Parathyroid adenoma (tissue), 2 donors: ENCODE results near the gene OR10A4.
"Not testable (repeated sequence)": the region's sequence is repeated elsewhere in the genome, so short reads cannot be mapped to it uniquely, and the experiment has no call there.

Experiments
- H2AFZ ChIP-seq: fragments of 300-600 bp; sonication (generic); one replicate; pipeline ENCODE4 v1.7.0; 2017; ENCODE audit warnings: antibody characterized with exemption, mild to moderate bottlenecking
- H3K27ac ChIP-seq: fragments of 300-600 bp; sonication (generic); one replicate; pipeline ENCODE4 v1.7.0; 2017
- H3K27me3 ChIP-seq: fragments of 300-600 bp; sonication (generic); one replicate; pipeline ENCODE4 v1.7.0; 2017; ENCODE audit warnings: low read length; ENCODE audit not compliant: control insufficient read depth, insufficient read depth
- H3K36me3 ChIP-seq: fragments of 300-600 bp; sonication (generic); one replicate; pipeline ENCODE4 v1.7.0; 2017; ENCODE audit warnings: low read length; ENCODE audit not compliant: control insufficient read depth, insufficient read depth
- H3K4me1 ChIP-seq: fragments of 300-600 bp; sonication (generic); one replicate; pipeline ENCODE4 v1.7.0; 2017; ENCODE audit warnings: control low read depth
- H3K4me2 ChIP-seq: fragments of 300-600 bp; sonication (generic); one replicate; pipeline ENCODE4 v1.7.0; 2017; ENCODE audit warnings: low read length
- H3K4me3 ChIP-seq: fragments of 300-600 bp; sonication (generic); one replicate; pipeline ENCODE4 v1.7.0; 2017; ENCODE audit warnings: low read depth, low read length
- H3K79me2 ChIP-seq: fragments of 300-600 bp; sonication (generic); one replicate; pipeline ENCODE4 v1.7.0; 2017; ENCODE audit warnings: control low read depth
- H3K9ac ChIP-seq: fragments of 300-600 bp; sonication (generic); one replicate; pipeline ENCODE4 v1.7.0; 2017; ENCODE audit warnings: mild to moderate bottlenecking
- H3K9me3 ChIP-seq: fragments of 300-600 bp; sonication (generic); one replicate; pipeline ENCODE4 v1.7.0; 2017; ENCODE audit warnings: low read length; ENCODE audit not compliant: control insufficient read depth
- TF ChIP-seq, protein P1 (sequence below): fragments of 300-600 bp; sonication (generic); IDR thresholded peaks from one replicate; pipeline ENCODE4 v1.7.0; 2017; ENCODE audit warnings: antibody characterized with exemption, mild to moderate bottlenecking
- donor health status: primary hyperparathyroidism.

Gene OR10A4

DNA sequence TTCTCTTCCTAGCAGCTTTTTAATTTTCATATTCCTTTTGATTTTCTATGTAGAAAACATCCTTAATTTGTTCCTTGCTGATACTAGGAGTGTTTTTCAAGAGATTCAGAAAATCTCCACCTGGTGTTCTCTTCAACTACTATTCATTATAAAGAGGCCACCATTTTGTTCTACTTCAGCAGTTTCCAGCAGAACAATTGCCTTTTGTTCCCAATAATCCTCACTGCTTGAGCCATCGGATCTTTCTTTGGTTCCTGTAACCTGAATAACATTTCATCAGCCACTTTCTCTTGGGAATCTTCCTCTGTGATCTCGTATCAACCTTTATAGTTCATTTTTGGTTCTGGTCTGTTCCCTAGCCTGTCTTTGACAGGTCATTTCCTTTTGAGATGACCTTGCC is 32.8 kb upstream of the OR10A4 start:
- H3K9ac ChIP-seq = no peak overlapping the region
- no peaks in the 10 kb centered on the region for H3K27me3 ChIP-seq
- H2AFZ ChIP-seq = no peak overlapping the region
- no peaks in the 10 kb centered on the region for H3K36me3 ChIP-seq
- H3K27ac ChIP-seq = no peak overlapping the region
- H3K9me3 ChIP-seq = no peaks in the 10 kb centered on the region
- no peak overlapping the region for H3K4me2 ChIP-seq
- TF ChIP-seq, protein P1, sequence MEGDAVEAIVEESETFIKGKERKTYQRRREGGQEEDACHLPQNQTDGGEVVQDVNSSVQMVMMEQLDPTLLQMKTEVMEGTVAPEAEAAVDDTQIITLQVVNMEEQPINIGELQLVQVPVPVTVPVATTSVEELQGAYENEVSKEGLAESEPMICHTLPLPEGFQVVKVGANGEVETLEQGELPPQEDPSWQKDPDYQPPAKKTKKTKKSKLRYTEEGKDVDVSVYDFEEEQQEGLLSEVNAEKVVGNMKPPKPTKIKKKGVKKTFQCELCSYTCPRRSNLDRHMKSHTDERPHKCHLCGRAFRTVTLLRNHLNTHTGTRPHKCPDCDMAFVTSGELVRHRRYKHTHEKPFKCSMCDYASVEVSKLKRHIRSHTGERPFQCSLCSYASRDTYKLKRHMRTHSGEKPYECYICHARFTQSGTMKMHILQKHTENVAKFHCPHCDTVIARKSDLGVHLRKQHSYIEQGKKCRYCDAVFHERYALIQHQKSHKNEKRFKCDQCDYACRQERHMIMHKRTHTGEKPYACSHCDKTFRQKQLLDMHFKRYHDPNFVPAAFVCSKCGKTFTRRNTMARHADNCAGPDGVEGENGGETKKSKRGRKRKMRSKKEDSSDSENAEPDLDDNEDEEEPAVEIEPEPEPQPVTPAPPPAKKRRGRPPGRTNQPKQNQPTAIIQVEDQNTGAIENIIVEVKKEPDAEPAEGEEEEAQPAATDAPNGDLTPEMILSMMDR = no peak
- no peaks in the 10 kb centered on the region for H3K4me1 ChIP-seq
- H3K4me3 ChIP-seq = no peak overlapping the region
- H3K79me2 ChIP-seq = no peaks in the 10 kb centered on the region

DNA sequence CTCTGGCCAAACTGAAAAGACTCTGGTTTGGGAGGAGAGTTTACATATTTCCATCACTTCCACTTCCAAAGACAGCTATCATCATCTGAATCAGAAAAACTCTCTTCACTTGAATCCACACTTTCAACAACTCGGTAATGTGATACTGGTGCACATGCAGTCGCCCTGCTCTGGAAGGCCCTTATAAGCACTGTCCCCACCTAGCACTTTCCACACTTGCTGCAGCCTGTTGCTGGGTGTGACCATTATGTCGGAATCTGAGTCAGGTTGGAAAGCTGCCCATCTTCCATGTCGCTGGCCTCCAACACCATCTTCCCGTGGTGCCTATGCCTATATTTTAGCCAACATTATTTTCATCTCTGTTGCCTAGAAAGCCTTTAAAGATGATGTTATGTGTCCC is 32.1 kb upstream of the OR10A4 start:
- Histone ChIP-seq H3K36me3 (no peaks in the 10 kb centered on the region), H3K79me2 (no peaks in the 10 kb centered on the region), H3K9me3 (no peaks in the 10 kb centered on the region), H3K4me1 (no peaks in the 10 kb centered on the region), H3K4me3 (no peak overlapping the region), H3K27me3 (no peaks in the 10 kb centered on the region), H3K9ac (no peak overlapping the region), H2AFZ (no peak overlapping the region), H3K27ac (no peak overlapping the region), H3K4me2 (no peak overlapping the region)
- TF ChIP-seq, protein P1 = no peak

DNA sequence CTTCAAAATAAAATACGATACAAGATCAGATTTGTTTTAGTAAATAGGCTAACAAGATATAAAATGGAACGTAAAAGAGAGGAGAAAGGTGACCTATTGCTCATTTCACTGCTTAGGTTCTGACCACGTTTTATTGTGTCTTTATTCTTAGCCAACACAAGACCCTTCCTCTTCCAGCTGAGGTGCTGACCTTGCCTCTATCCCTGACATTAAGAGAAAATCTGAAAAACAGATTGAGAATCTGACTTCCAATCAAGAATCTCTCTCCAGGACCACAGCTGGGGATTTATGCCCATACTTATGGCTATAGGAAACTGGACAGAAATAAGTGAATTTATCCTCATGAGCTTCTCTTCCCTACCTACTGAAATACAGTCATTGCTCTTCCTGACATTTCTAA is 31.0 kb upstream of the OR10A4 start, which contains the start of gene OR10A5:
OR10A5 (plus strand) TSS at position 301 of the 400 bp plus-strand sequence; CDS start at position 301, 0 bp downstream.
- no peaks in the 10 kb centered on the region for H3K27me3 ChIP-seq
- H2AFZ ChIP-seq = no peak within 1 kb of the TSS
- no peak within 1 kb of the TSS for H3K4me2 ChIP-seq
- H3K36me3 ChIP-seq = no peaks in the 10 kb centered on the region
- H3K9me3 ChIP-seq = no peaks in the 10 kb centered on the region
- TF ChIP-seq, protein P1 = no peak
- H3K79me2 ChIP-seq = no peaks in the 10 kb centered on the region
- no peak within 1 kb of the TSS for H3K4me3 ChIP-seq
- H3K4me1 ChIP-seq = no peaks in the 10 kb centered on the region
- H3K9ac ChIP-seq = no peak within 1 kb of the TSS
- H3K27ac ChIP-seq = no peak within 1 kb of the TSS

DNA sequence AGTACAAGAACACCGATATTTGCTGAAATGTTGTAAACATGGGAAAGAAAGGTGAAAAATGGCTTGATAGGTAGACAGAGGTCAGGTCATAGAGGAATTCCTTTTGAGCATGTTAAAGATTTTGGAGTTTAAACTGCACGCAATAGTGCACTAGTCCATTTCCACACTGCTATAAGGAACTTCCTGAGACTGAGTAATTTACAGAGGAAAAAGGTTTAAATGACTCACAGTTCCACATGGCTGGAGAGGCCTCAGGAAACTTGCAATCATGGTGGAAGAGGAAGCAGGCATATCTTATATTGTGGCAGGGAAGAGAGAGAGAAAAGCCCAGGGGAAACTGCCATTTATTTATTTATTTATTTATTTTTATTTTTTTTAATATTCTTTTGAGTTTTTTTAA is 25.9 kb upstream of the OR10A4 start:
- H3K4me3 ChIP-seq = no peak overlapping the region
- H3K9me3 ChIP-seq = no peaks in the 10 kb centered on the region
- no peak overlapping the region for H2AFZ ChIP-seq
- no peaks in the 10 kb centered on the region for H3K27me3 ChIP-seq
- no peaks in the 10 kb centered on the region for H3K36me3 ChIP-seq
- H3K27ac ChIP-seq = no peak overlapping the region
- no peaks in the 10 kb centered on the region for H3K79me2 ChIP-seq
- no peak overlapping the region for H3K4me2 ChIP-seq
- TF ChIP-seq, protein P1 = no peak
- H3K9ac ChIP-seq = no peak overlapping the region
- no peaks in the 10 kb centered on the region for H3K4me1 ChIP-seq

DNA sequence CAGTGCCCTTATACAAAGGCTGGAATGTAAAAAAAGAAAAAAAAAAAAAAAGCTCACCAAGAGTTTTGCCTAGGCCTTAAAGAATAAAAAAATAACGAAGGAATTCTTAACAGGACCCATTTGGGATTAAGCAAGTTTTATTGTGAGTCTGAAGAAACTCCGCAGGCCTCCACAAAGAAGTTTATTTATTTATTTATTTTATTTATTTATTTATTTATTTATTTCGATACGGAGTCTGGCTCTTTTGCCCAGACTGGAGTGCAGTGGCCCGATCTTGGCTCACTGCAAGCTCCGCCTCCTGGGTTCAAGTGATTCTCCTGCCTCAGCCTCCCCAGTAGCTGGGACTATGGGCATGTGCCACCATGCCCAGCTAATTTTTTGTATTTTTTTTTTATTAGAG is 21.6 kb upstream of the OR10A4 start:
- not testable (repeated sequence) for H3K9me3 ChIP-seq

More for the DNA sequence above, 21.6 kb upstream of the OR10A4 start:
- H3K4me1 ChIP-seq, H3K27me3 ChIP-seq, H3K79me2 ChIP-seq, H3K36me3 ChIP-seq, H3K27ac ChIP-seq, H2AFZ ChIP-seq, H3K4me3 ChIP-seq, H3K4me2 ChIP-seq, H3K9ac ChIP-seq: not testable (repeated sequence)
